Putamen (tissue), 1 donor: Measurements from ENCODE around the gene NUP93.
A peak's percentile ranks its signal among the peaks of the same experiment; 100 is the strongest.

Source experiments
- DNase-seq: peaks from one replicate; pipeline ENCODE4 v3.0.0-alpha.2; 2016; ENCODE audit warnings: low spot score

The NUP93 gene

DNA sequence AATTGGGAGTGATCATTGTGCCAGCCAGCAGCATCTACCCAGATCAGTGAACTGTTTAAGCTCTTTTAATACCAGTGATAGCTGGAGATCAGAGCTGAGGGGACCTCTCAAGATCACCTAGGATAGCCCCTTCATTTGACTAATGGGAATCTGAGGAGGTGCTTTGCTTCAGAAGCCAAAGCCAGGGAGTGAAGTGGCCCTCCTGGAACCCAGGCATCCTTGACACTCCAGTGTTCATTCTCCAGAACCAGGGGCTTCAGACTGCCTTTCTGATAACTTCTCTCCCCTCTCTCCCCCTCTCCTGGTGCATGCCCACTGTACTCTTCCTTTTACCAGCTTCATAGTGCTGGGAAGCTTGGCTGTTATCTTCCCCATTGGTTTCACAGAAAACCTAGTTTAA lies 87.1 kb downstream of the NUP93 start:
- no peak for DNase-seq

DNA sequence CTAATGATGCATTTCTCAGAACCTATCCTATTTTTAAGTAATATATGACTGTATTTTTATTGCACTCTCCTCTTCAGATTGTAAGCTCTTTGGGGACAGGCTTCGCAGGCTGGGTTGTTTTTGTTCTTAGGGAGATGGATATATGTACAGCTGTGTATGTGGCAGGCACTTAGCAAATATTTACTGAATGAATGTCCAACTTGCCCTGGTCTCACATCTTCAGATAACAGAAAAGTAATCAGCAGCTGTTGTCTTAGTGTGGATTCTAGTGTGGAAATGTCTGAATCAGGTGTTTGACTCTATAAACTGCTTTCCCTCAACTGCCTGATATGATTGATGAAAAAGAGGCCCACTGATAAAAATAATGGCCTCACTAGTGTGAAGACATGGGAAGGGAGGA lies 88.0 kb downstream of the NUP93 start:
- no peak for DNase-seq

GRCh38 chr16:56823081-56823733 lies 93.3 kb downstream of the NUP93 start:
- peak; percentile 47 for DNase-seq

GRCh38 chr16:56824331-56824730 lies 94.4 kb downstream of the NUP93 start:
- DNase-seq = no peak

GRCh38 chr16:56824804-56825203 lies 94.9 kb downstream of the NUP93 start:
- no peak for DNase-seq

GRCh38 chr16:56825826-56826225 lies 95.9 kb downstream of the NUP93 start:
- no peak for DNase-seq

DNA sequence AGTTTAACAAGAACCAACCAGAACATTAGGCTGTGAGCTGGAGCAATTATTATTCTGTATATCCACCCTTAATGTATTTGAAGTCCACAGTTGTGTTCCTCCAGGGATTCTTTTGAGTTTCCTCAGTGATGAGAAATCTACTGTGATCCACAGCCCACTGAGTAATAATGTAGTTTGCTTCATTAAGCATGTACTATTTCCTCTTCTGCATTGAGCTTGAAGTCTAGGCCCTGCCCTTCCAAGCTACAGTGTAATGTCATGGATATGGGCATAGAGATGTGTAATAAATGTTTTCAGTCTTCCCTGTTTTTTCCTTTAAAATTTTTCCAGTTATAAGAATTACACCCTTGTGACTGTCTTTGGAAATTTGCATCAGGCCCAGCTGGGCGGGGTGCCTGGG lies 98.7 kb downstream of the NUP93 start:
- no peak for DNase-seq

DNA sequence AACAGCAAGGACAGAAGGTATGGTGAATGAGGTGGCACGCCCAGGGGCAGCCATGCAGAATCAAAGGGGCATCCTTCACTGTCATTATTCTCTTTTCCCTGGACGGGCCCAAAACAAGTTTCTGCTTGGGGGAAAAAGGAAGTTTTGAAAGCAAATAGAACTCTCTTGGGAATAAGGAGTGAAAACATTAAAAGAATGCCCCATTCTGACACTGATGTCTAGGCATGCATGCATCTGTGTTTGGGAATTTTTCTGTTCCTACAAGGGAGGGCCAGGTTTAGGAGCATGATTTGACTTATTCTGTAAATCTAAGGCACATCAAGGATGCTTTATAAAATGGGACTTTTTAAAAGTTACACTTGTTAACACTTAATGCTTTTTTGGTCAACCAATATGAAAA lies 100.7 kb downstream of the NUP93 start:
- no peak for DNase-seq

- no peak for DNase-seq
Measured at GRCh38 chr16:56832768-56833167, 102.8 kb downstream of the NUP93 start.

DNA sequence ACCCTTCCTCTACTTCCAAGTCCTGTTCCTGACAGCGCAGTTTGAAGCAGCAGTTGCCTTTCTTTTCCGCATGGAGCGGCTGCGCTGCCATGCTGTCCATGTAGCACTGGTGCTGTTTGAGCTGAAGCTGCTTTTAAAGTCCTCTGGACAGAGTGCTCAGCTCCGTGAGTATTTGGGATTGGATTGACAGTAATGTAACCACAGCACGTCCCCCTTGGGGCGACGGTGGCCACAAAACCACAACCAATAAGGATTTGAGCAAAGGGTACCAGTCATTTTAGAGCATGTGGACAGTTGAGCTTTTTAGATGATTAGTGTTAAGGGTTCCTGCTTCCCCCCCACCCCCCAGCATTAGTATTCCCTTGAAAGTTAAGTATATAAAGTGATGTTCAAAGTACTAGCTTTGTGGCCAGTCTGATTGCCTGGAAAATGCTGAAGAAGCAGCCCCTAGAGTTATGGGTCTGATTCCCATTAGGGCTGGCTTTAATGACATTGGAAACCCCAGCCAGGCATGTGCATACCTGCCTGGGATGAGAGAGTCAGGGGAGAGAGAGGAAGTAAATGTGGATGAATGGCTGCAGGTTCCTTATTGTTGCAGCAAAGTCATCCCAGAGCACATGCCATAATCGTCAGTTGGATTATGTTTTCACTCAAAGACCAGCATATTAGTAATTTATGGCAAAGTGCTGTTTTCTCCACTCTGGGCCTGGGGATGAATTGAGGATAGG lies 103.5 kb downstream of the NUP93 start:
- no peak for DNase-seq

GRCh38 chr16:56835320-56835719 lies 105.4 kb downstream of the NUP93 start:
- no peak for DNase-seq

- no peak for DNase-seq
Measured at GRCh38 chr16:56836410-56837230, 106.7 kb downstream of the NUP93 start.

- no peak for DNase-seq
Measured at GRCh38 chr16:56838622-56839337, 108.9 kb downstream of the NUP93 start.

DNA sequence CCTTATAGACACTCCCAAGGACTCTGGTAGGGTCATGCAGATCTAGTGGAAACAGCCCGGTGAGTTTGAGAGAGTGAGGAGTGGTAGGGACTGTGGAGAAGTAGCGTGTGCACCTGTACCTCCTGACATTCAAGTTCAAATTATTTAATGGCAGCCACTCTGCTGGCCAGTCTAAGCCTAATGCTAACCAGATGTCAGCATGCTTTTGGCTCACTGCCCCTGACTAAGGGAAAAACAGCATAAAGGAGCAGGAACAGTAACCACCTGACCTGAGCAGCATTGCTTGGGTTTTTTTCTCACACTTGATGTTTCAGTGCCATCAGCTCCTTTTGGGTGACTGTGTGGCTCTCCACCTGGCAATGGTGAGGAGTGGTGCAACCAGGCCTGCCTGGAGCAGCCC lies 111.3 kb downstream of the NUP93 start:
- DNase-seq = no peak

DNA sequence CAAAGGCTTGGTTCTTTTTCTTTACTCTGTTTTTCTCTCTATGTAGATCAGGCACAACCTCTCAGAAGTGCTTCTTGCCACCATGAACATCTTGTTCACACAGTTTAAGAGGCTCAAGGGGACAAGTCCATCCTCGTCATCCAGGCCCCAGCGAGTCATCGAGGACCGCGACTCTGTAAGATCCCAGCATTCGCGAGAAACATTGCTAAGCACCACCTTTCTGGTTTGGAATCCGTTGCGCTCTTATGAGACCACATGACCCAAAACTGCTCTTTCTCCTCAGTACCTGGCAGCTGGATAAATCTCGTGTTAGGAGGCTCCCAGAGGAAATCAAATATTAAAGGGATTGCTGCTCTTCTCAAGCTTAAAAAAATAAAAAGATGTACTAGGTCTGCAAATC lies 111.7 kb downstream of the NUP93 start:
- DNase-seq = no peak

DNA sequence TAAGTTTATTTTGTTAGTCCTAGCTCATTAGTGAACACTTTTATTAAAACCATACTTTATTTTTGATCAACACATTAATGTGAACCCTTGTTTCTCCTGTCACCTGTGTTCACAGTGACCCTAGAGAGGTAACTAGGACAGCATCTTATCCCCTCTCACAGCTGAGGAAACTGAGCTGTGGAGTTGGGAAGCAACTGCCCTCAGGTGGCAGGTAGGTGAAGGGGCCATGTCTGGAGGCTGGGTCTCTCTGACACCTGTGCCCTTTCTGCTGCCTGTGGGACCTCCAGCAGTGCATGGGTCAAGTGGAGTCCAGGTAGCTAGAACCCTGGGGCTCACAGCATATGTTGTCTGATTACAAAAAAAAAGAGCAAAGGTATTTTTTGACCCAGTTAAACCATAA lies 112.2 kb downstream of the NUP93 start:
- DNase-seq = no peak

DNA sequence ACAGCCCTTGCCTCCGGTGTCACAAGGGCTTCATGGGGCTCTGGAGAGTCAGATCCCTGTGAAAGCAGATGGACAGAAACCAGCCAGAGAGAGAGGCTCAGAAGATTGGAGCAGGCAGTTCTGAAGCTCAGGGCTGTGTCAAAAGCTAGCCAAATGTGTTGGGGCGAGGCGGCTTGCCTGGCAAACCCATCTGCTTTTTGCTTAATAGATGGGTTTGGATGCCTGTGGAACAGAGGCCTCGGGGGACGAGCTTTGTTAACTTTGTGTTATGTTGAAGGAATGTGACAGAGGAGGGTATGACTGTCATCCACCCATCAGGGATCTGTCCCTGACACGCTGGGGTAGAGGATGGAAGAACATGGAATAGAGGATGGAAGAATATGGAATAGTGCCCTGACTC lies 114.1 kb downstream of the NUP93 start:
- DNase-seq = no peak

DNA sequence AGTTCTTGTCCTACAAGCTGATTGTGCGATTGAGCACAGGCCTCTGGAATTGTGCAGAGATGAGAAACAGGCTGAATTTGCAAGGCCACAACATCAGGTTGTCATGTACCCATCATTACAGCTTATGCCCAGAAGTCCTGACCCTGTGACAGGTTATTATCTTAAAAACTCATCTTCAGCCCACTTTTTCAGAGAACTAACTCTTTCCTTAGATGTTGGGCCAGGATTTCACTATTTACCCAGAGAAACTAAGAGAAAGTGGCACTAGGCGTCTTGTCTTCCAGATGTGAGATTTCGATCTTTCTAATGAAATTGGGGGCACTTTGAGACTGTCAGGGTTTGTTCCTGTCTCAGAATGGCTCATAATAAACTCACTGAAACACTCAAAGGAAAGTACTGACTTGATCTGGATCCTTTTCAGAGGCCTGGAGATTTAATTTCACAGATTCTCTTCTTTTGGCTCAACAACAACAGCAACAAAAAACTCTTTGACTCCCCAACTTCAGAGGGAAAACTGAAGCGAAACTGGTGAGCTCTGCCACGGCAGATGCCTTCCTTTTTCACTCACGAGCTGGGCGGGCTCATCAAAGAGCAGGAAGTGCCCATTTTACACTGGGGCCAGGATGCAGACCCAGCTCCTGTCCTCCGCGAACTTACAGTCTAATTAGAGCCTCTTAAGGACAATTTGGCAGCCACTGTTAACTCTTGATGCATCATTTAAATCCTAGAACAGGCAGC lies 117.4 kb downstream of the NUP93 start:
- no peak for DNase-seq

DNA sequence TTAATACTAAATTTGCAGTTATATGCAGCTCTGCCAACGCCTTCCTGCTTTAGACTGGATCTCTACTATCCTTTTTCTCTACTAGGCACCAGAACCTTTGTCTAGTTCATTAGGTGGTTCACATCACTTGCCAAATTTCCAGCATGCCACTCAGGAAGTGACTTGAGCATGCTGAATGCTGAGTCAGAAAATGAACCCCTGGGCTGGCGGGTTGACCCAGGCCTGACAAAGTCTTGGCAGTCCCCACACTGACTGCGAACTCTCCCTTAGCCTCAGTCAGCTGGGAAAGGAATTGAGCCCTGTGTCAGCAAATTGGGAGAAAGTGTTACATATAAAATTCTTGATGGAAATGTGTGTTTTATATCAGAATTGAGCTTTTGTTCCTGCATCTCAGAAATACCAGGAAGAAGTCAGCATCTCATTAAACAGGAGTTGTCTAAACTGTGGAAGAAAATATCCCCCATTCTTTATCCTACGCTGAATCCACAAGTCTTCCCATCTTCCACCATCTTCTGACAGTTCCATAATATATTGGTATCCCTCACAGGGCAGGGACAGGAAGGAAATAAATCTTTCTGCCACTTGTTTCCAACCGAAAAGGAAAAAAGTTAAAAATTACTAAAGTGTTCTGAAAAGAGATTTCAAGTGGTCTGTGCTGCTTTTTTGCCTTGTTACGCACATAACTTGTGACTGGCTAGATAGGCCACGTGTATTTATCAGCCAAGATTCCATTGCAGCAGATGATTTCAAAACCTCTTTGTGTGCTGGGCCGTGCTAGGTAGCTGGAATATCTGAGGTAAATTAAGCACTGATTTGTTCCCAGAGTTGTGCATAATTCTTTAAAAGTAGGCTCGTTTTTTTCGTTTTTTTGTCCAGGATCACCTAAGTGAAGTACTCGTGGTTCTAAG lies 118.4 kb downstream of the NUP93 start:
- DNase-seq = peak; percentile 25

DNA sequence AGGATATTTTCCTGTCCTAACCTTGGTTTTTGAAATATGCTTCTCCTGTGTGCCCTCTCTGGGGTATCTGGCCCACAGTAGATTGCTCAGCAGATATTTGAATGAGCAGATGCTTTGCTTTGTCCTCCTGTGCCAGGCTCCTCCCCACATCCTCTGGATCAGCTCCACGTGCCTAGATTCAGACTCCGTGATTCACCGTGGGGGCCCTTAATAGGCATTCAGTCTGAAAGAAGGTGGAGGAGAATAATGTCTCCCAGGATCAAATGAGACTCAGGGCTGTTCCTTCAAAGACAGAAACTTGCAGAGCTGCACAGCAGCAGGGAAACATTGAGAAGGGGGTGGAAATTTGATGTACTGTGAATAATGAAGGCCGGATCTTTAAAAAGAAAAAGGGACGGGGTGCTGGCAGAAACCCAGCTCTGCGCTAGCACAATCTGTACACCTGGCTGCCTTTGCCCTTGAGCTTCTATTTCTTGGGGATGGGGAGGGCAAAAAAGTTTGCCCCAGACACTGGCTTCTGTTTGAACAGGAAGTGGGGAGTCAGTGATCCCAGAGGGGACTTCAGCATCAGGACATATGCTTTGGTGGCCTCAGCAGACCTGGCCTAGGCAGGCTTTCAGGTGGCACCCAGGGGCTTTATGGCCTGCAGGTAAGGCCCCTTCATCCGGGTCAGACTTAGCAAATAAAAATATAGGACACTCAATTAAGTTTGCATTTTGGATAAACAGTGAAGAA lies 119.2 kb downstream of the NUP93 start:
- peak; percentile 87 for DNase-seq
